ENCODE results near the gene EYS.

- TF ChIP-seq, protein P1, sequence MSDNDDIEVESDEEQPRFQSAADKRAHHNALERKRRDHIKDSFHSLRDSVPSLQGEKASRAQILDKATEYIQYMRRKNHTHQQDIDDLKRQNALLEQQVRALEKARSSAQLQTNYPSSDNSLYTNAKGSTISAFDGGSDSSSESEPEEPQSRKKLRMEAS (IDR thresholded peaks at IDR 0.05) = no peak
- TF ChIP-seq, protein P2, sequence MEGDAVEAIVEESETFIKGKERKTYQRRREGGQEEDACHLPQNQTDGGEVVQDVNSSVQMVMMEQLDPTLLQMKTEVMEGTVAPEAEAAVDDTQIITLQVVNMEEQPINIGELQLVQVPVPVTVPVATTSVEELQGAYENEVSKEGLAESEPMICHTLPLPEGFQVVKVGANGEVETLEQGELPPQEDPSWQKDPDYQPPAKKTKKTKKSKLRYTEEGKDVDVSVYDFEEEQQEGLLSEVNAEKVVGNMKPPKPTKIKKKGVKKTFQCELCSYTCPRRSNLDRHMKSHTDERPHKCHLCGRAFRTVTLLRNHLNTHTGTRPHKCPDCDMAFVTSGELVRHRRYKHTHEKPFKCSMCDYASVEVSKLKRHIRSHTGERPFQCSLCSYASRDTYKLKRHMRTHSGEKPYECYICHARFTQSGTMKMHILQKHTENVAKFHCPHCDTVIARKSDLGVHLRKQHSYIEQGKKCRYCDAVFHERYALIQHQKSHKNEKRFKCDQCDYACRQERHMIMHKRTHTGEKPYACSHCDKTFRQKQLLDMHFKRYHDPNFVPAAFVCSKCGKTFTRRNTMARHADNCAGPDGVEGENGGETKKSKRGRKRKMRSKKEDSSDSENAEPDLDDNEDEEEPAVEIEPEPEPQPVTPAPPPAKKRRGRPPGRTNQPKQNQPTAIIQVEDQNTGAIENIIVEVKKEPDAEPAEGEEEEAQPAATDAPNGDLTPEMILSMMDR (IDR thresholded peaks at IDR 0.05; ENCODE audit: control extremely low read depth in 1 of 3, insufficient read depth in 1 of 3, low read depth in 1 of 3, low read length in 3 of 3) = no peak
- no peak for TF ChIP-seq EP300 (IDR thresholded peaks at IDR 0.05; ENCODE audit: borderline replicate concordance in 1 of 2, low read depth in 2 of 2, low read length in 2 of 2)
- TF ChIP-seq SIN3A (conservative IDR thresholded peaks at IDR 0.05 in 1 of 2, IDR thresholded peaks at IDR 0.05 in 1 of 2; ENCODE audit: low read depth in 1 of 2, low read length in 2 of 2) = no peak
- TF ChIP-seq TAF7 (optimal IDR thresholded peaks at IDR 0.05; ENCODE audit: borderline replicate concordance, low read depth, low read length) = no peak
- TF ChIP-seq RXRA (IDR thresholded peaks at IDR 0.05; ENCODE audit: insufficient read depth, low read depth, low read length) = no peak
- TF ChIP-seq CREB1 (IDR thresholded peaks at IDR 0.05) = no peak
- TF ChIP-seq CEBPB (IDR thresholded peaks at IDR 0.05; ENCODE audit: low read depth, low read length) = no peak
- no peak for TF ChIP-seq EZH2 (IDR thresholded peaks at IDR 0.05; ENCODE audit: low read depth, low read length, severe bottlenecking)
- TF ChIP-seq POLR2A (IDR thresholded peaks at IDR 0.05; ENCODE audit: control extremely low read depth in 1 of 2, low read depth in 2 of 2, low read length in 2 of 2) = no peak
- no peak for TF ChIP-seq CBX5 (IDR thresholded peaks at IDR 0.05; ENCODE audit: low read depth, low read length)
These were observed 1901.7 kb downstream of the EYS start for GRCh38 chr6:63805345-63805744.

Measured in H1 (cell line).